DND-41 (cell line): ENCODE results near the gene CD320.

Experiments used
- CTCF ChIP-seq: IDR thresholded peaks from 2 replicates; pipeline ENCODE4 v1.5.1; 2012; ENCODE audit warnings: borderline replicate concordance, low read length, moderate library complexity, mild to moderate bottlenecking; ENCODE audit not compliant: poor library complexity, severe bottlenecking; ENCODE audit errors: extremely low read depth
- EZH2 ChIP-seq: IDR thresholded peaks from 3 replicates; pipeline ENCODE4 v1.6.1; 2012; ENCODE audit warnings: borderline replicate concordance, low read depth, mild to moderate bottlenecking, moderate library complexity, low read length, inconsistent platforms; ENCODE audit not compliant: severe bottlenecking

- TF ChIP-seq CTCF = no peak
- TF ChIP-seq EZH2 = no peak
Measured at GRCh38 chr19:8307965-8308866, at the start of gene CD320.
